ENCODE results near the gene ATP5PO. TPM values are rescaled to one million over a fixed set of nuclear protein-coding genes. Genes with fewer than 3 reads are reported as not detected.
"Not testable (repeated sequence)": the region's sequence is repeated elsewhere in the genome, so short reads cannot be mapped to it uniquely, and the experiment has no call there.

The ATP5PO gene
- total RNA-seq, 2 experiments from 2014 or later = 193 to 196 TPM

- H3K27ac Mint-ChIP-seq = no peak overlapping the region
- no peak for DNase-seq
- ChIA-PET CTCF (no interaction called here), POLR2A (no interaction called here)
- no peaks in the 10 kb centered on the region for H3K4me1 Mint-ChIP-seq
- H3K27me3 Mint-ChIP-seq = peaks cover 5% of the 10 kb centered on the region
- H3K4me3 Mint-ChIP-seq = no peak overlapping the region
- H3K36me3 Mint-ChIP-seq (ENCODE audit: low read depth) = no peaks in the 10 kb centered on the region
- no peaks in the 10 kb centered on the region for H3K9me3 Mint-ChIP-seq
These were observed 44.4 kb downstream of the ATP5PO start for GRCh38 chr21:33871171-33871570.

GRCh38 chr21:33870768-33871167 lies 44.8 kb downstream of the ATP5PO start:
- H3K4me3 Mint-ChIP-seq = no peak overlapping the region
- no peak overlapping the region for H3K27ac Mint-ChIP-seq
- H3K4me1 Mint-ChIP-seq = no peaks in the 10 kb centered on the region
- CTCF ChIA-PET = no interaction called here
- POLR2A ChIA-PET = no interaction called here
- no peaks in the 10 kb centered on the region for H3K36me3 Mint-ChIP-seq (ENCODE audit: low read depth)
- H3K9me3 Mint-ChIP-seq = no peaks in the 10 kb centered on the region
- DNase-seq = no peak
- peaks cover 5% of the 10 kb centered on the region for H3K27me3 Mint-ChIP-seq

- CTCF ChIA-PET = no interaction called here
- Mint-ChIP-seq H3K36me3 (ENCODE audit: low read depth) (no peaks in the 10 kb centered on the region), H3K27ac (no peak overlapping the region), H3K27me3 (peaks cover 5% of the 10 kb centered on the region), H3K4me3 (no peak overlapping the region), H3K9me3 (no peaks in the 10 kb centered on the region), H3K4me1 (no peaks in the 10 kb centered on the region)
- POLR2A ChIA-PET = no interaction called here
- DNase-seq = no peak
These were observed 45.7 kb downstream of the ATP5PO start for GRCh38 chr21:33869873-33870272.

GRCh38 chr21:33867868-33868267 lies 47.7 kb downstream of the ATP5PO start:
- H3K4me1 Mint-ChIP-seq; H3K27me3 Mint-ChIP-seq; POLR2A ChIA-PET; H3K36me3 Mint-ChIP-seq (ENCODE audit: low read depth); H3K9me3 Mint-ChIP-seq; CTCF ChIA-PET; H3K4me3 Mint-ChIP-seq; DNase-seq; H3K27ac Mint-ChIP-seq: not testable (repeated sequence)

GRCh38 chr21:33866826-33867225 lies 48.8 kb downstream of the ATP5PO start:
- POLR2A ChIA-PET = no interaction called here
- H3K4me1 Mint-ChIP-seq = no peaks in the 10 kb centered on the region
- H3K27me3 Mint-ChIP-seq = peaks cover 7% of the 10 kb centered on the region
- no peak for DNase-seq
- no peaks in the 10 kb centered on the region for H3K36me3 Mint-ChIP-seq (ENCODE audit: low read depth)
- no peak overlapping the region for H3K27ac Mint-ChIP-seq
- CTCF ChIA-PET = no interaction called here
- H3K9me3 Mint-ChIP-seq = no peaks in the 10 kb centered on the region
- H3K4me3 Mint-ChIP-seq = no peak overlapping the region

- DNase-seq = no peak
- no peak overlapping the region for H3K27ac Mint-ChIP-seq
- no peaks in the 10 kb centered on the region for H3K36me3 Mint-ChIP-seq (ENCODE audit: low read depth)
- CTCF ChIA-PET = no interaction called here
- POLR2A ChIA-PET = no interaction called here
- H3K27me3 Mint-ChIP-seq = peaks cover 7% of the 10 kb centered on the region
- no peaks in the 10 kb centered on the region for H3K4me1 Mint-ChIP-seq
- H3K9me3 Mint-ChIP-seq = no peaks in the 10 kb centered on the region
- no peak overlapping the region for H3K4me3 Mint-ChIP-seq
These were observed 49.5 kb downstream of the ATP5PO start for GRCh38 chr21:33865996-33866575.

GRCh38 chr21:33865176-33865575 lies 50.4 kb downstream of the ATP5PO start:
- DNase-seq = no peak
- Mint-ChIP-seq H3K27me3 (peaks cover 3% of the 10 kb centered on the region), H3K4me1 (no peaks in the 10 kb centered on the region), H3K27ac (no peak overlapping the region), H3K36me3 (ENCODE audit: low read depth) (no peaks in the 10 kb centered on the region), H3K4me3 (no peak overlapping the region), H3K9me3 (no peaks in the 10 kb centered on the region)
- ChIA-PET CTCF (no interaction called here), POLR2A (no interaction called here)

GRCh38 chr21:33864150-33864549 lies 51.5 kb downstream of the ATP5PO start:
- POLR2A ChIA-PET = no interaction called here
- H3K4me3 Mint-ChIP-seq = no peak overlapping the region
- no peaks in the 10 kb centered on the region for H3K36me3 Mint-ChIP-seq (ENCODE audit: low read depth)

GRCh38 chr21:33863191-33863590 lies 52.4 kb downstream of the ATP5PO start:
- CTCF ChIA-PET; H3K27me3 Mint-ChIP-seq; DNase-seq; H3K4me1 Mint-ChIP-seq; H3K4me3 Mint-ChIP-seq; H3K9me3 Mint-ChIP-seq; H3K27ac Mint-ChIP-seq; H3K36me3 Mint-ChIP-seq (ENCODE audit: low read depth); POLR2A ChIA-PET: not testable (repeated sequence)

More at GRCh38 chr21:33864150-33864549, 51.5 kb downstream of the ATP5PO start:
- CTCF ChIA-PET = no interaction called here
- Mint-ChIP-seq H3K27ac (no peak overlapping the region), H3K4me1 (no peaks in the 10 kb centered on the region), H3K27me3 (peaks cover 3% of the 10 kb centered on the region), H3K9me3 (no peaks in the 10 kb centered on the region)
- no peak for DNase-seq

GRCh38 chr21:33861125-33861524 lies 54.5 kb downstream of the ATP5PO start:
- no peak overlapping the region for H3K27ac Mint-ChIP-seq
- H3K36me3 Mint-ChIP-seq (ENCODE audit: low read depth) = no peaks in the 10 kb centered on the region
- H3K4me1 Mint-ChIP-seq = no peaks in the 10 kb centered on the region
- H3K4me3 Mint-ChIP-seq = no peak overlapping the region
- peaks cover 3% of the 10 kb centered on the region for H3K27me3 Mint-ChIP-seq
- ChIA-PET POLR2A (no interaction called here), CTCF (no interaction called here)
- no peak for DNase-seq
- H3K9me3 Mint-ChIP-seq = no peaks in the 10 kb centered on the region

- H3K4me1 Mint-ChIP-seq = no peaks in the 10 kb centered on the region
- H3K27me3 Mint-ChIP-seq = peaks cover 3% of the 10 kb centered on the region
- DNase-seq = no peak
- H3K4me3 Mint-ChIP-seq = no peak overlapping the region
- no peaks in the 10 kb centered on the region for H3K36me3 Mint-ChIP-seq (ENCODE audit: low read depth)
- POLR2A ChIA-PET = no interaction called here
- CTCF ChIA-PET = no interaction called here
- H3K27ac Mint-ChIP-seq = no peak overlapping the region
- H3K9me3 Mint-ChIP-seq = no peaks in the 10 kb centered on the region
These were observed 55.2 kb downstream of the ATP5PO start for GRCh38 chr21:33860332-33860879.

- no peaks in the 10 kb centered on the region for H3K36me3 Mint-ChIP-seq (ENCODE audit: low read depth)
- peaks cover 4% of the 10 kb centered on the region for H3K27me3 Mint-ChIP-seq
These were observed 56.1 kb downstream of the ATP5PO start for GRCh38 chr21:33859373-33860102.

GRCh38 chr21:33858667-33859372 lies 56.8 kb downstream of the ATP5PO start:
- Mint-ChIP-seq H3K27ac (no peak overlapping the region), H3K9me3 (no peaks in the 10 kb centered on the region), H3K27me3 (peaks cover 4% of the 10 kb centered on the region), H3K4me3 (no peak overlapping the region), H3K4me1 (no peaks in the 10 kb centered on the region), H3K36me3 (ENCODE audit: low read depth) (no peaks in the 10 kb centered on the region)
- ChIA-PET CTCF (no interaction called here), POLR2A (no interaction called here)
- DNase-seq = no peak

More at GRCh38 chr21:33859373-33860102, 56.1 kb downstream of the ATP5PO start:
- CTCF ChIA-PET = no interaction called here
- POLR2A ChIA-PET = no interaction called here
- no peak for DNase-seq
- Mint-ChIP-seq H3K9me3 (no peaks in the 10 kb centered on the region), H3K4me3 (no peak overlapping the region), H3K4me1 (no peaks in the 10 kb centered on the region), H3K27ac (no peak overlapping the region)

All from activated CD4-positive, alpha-beta memory T cell treated with anti-CD3 and anti-CD28 coated beads, Interleukin-2, amount 10 ng/mL, durations not matched to agents 7 days and 5 days (primary cell).